HepG2 (cell line): ENCODE results near the gene PISD. TPM values are rescaled to one million over a fixed set of nuclear protein-coding genes. Genes with fewer than 3 reads are reported as not detected.

Source experiments
- AHR ChIP-seq: IDR thresholded peaks from 2 replicates; pipeline ENCODE4 v1.6.1; 2018; ENCODE audit warnings: missing genetic modification reagents, missing compliant biosample characterization
- BORCS8-MEF2B ChIP-seq: sonication (generic); formaldehyde crosslinking; IDR thresholded peaks from 2 replicates; pipeline ENCODE4 v1.8.0; 2022; ENCODE audit warnings: mild to moderate bottlenecking, missing genetic modification reagents
- CBX1 ChIP-seq: IDR thresholded peaks from one replicate; pipeline ENCODE4 v1.6.1; 2016; ENCODE audit warnings: antibody characterized with exemption, low read depth
- CC2D1A ChIP-seq: sonication (generic); formaldehyde crosslinking; IDR thresholded peaks from 2 replicates; pipeline ENCODE4 v1.8.1; 2023; ENCODE audit warnings: mild to moderate bottlenecking, missing genetic modification reagents
- DBP ChIP-seq: sonication (generic); formaldehyde crosslinking; IDR thresholded peaks from 2 replicates; pipeline ENCODE4 v1.4.0; 2020; ENCODE audit warnings: missing genetic modification reagents; ENCODE audit errors: not compliant biosample characterization
- ELK4 ChIP-seq: sonication (generic); formaldehyde crosslinking; IDR thresholded peaks from 2 replicates; pipeline ENCODE4 v1.9.0; 2021; ENCODE audit warnings: missing genetic modification reagents, borderline replicate concordance
- FOXA1 ChIP-seq, 2 experiments: fragments of 450-650 bp in 1 of 2; sonication (generic) in 1 of 2; formaldehyde crosslinking in 1 of 2; IDR thresholded peaks; 2 replicates each; pipeline versions ENCODE4 v1.4.0 to v1.6.1; 2016 to 2020; ENCODE audit warnings: missing genetic modification reagents in 1 of 2
- LBX2 ChIP-seq: sonication (generic); formaldehyde crosslinking; IDR thresholded peaks from 2 replicates; pipeline ENCODE4 v1.5.0; 2020; ENCODE audit warnings: missing genetic modification reagents, mild to moderate bottlenecking, borderline replicate concordance
- MLLT10 ChIP-seq: sonication (generic); formaldehyde crosslinking; IDR thresholded peaks from 2 replicates; pipeline ENCODE4 v1.4.0; 2020; ENCODE audit warnings: missing genetic modification reagents
- NRL ChIP-seq: sonication (generic); formaldehyde crosslinking; IDR thresholded peaks from 2 replicates; pipeline ENCODE4 v1.5.0; 2020; ENCODE audit warnings: missing genetic modification reagents, mild to moderate bottlenecking, moderate library complexity, borderline replicate concordance
- PAWR ChIP-seq: sonication (generic); formaldehyde crosslinking; IDR thresholded peaks from 2 replicates; pipeline ENCODE4 v1.4.0; 2020; ENCODE audit warnings: missing genetic modification reagents, mild to moderate bottlenecking, borderline replicate concordance
- PHF21A ChIP-seq: sonication (generic); formaldehyde crosslinking; IDR thresholded peaks from 2 replicates; pipeline ENCODE4 v1.5.0; 2020; ENCODE audit warnings: mild to moderate bottlenecking, missing genetic modification reagents
- PRDM15 ChIP-seq: sonication (generic); formaldehyde crosslinking; IDR thresholded peaks from 2 replicates; pipeline ENCODE4 v1.4.0; 2020; ENCODE audit warnings: missing genetic modification reagents
- SNAI1 ChIP-seq: sonication (generic); formaldehyde crosslinking; IDR thresholded peaks from 2 replicates; pipeline ENCODE4 v1.5.0; 2020; ENCODE audit warnings: mild to moderate bottlenecking, missing genetic modification reagents, borderline replicate concordance
- SNAPC5 ChIP-seq: sonication (generic); formaldehyde crosslinking; IDR thresholded peaks from 2 replicates; pipeline ENCODE4 v1.8.1; 2023; ENCODE audit warnings: mild to moderate bottlenecking, missing genetic modification reagents, borderline replicate concordance
- SNRNP70 ChIP-seq: fragments of 200-400 bp; formaldehyde crosslinking; IDR thresholded peaks from 2 replicates; pipeline ENCODE4 v1.6.1; 2017; ENCODE audit warnings: mild to moderate bottlenecking, low read depth, low read length, moderate library complexity
- SP2 ChIP-seq: sonication (generic); formaldehyde crosslinking; IDR thresholded peaks from 2 replicates; pipeline ENCODE4 v1.5.1; 2020; ENCODE audit warnings: mild to moderate bottlenecking, missing genetic modification reagents
- ZNF30 ChIP-seq: sonication (generic); formaldehyde crosslinking; IDR thresholded peaks from 2 replicates; pipeline ENCODE4 v1.5.0; 2020; ENCODE audit warnings: mild to moderate bottlenecking, missing genetic modification reagents
- ZNF335 ChIP-seq: sonication (generic); formaldehyde crosslinking; IDR thresholded peaks from 2 replicates; pipeline ENCODE4 v1.4.0; 2020; ENCODE audit warnings: missing genetic modification reagents
- ZNF382 ChIP-seq: sonication (generic); formaldehyde crosslinking; IDR thresholded peaks from 2 replicates; pipeline ENCODE4 v1.5.0; 2020; ENCODE audit warnings: missing genetic modification reagents, mild to moderate bottlenecking, borderline replicate concordance
- ZNF577 ChIP-seq: sonication (generic); formaldehyde crosslinking; IDR thresholded peaks from 2 replicates; pipeline ENCODE4 v1.4.0; 2020; ENCODE audit warnings: mild to moderate bottlenecking, low read depth, missing genetic modification reagents, borderline replicate concordance
- ZNF740 ChIP-seq: sonication (generic); formaldehyde crosslinking; IDR thresholded peaks from 2 replicates; pipeline ENCODE4 v1.4.0; 2020; ENCODE audit warnings: missing genetic modification reagents
- ZNF773 ChIP-seq: sonication (generic); formaldehyde crosslinking; IDR thresholded peaks from 2 replicates; pipeline ENCODE4 v1.4.0; 2020; ENCODE audit warnings: missing genetic modification reagents, borderline replicate concordance
- ZSCAN21 ChIP-seq: sonication (generic); formaldehyde crosslinking; IDR thresholded peaks from 2 replicates; pipeline ENCODE4 v1.8.0; 2022; ENCODE audit warnings: mild to moderate bottlenecking, missing genetic modification reagents, moderate library complexity, borderline replicate concordance
- polyA plus RNA-seq, 8 experiments: library from polyadenylated mRNA; depleted of rRNA in 3 of 8; stranded (reverse) in 7 of 8; unstranded in 1 of 8; fragments of >200 nt; fragmentation: Illumina TruSeq in 4 of 8; extraction: Trizol in 4 of 8; gene quantifications; 2 replicates each; pipeline versions ENCODE4 v1.2.1 to v1.2.3, GENCODE V29; 2011 to 2016; ENCODE audit warnings: low read depth in 4 of 8, missing spikeins in 1 of 8, mixed read lengths in 1 of 8; ENCODE audit not compliant: insufficient read depth in 1 of 8
- total RNA-seq, 5 experiments: library from RNA; depleted of rRNA; stranded (reverse); fragments of >200 nt; fragmentation: Illumina TruSeq; extraction: Trizol; gene quantifications; 2 replicates each; pipeline ENCODE4 v1.2.3, GENCODE V29; 2016; ENCODE audit warnings: low read depth in 1 of 5

Gene PISD
- total and polyA plus RNA-seq, 2 of the 13 experiments (the other 11 are each of a cell fraction or from before 2014, with no cell fraction given): 30.1 to 47.7 TPM

- TF ChIP-seq SNAPC5 (CRISPR knock-in tag) (no peak), ZSCAN21 (CRISPR knock-in tag) (no peak), PRDM15 (CRISPR knock-in tag) (no peak), PAWR (CRISPR knock-in tag) (no peak), ZNF382 (CRISPR knock-in tag) (no peak), SNRNP70 (no peak), MLLT10 (CRISPR knock-in tag) (no peak), CBX1 (no peak), BORCS8-MEF2B (no peak), ZNF577 (no peak), LBX2 (no peak), AHR (CRISPR knock-in tag) (no peak), SNAI1 (CRISPR knock-in tag) (no peak), ZNF740 (CRISPR knock-in tag) (no peak), NRL (CRISPR knock-in tag) (no peak; the same call in 1 of the 2 replicates), PHF21A (CRISPR knock-in tag) (peak; percentile 53; the same call in 1 of the 2 replicates), ELK4 (CRISPR knock-in tag) (no peak), DBP (CRISPR knock-in tag) (no peak), SP2 (no peak), ZNF30 (CRISPR knock-in tag) (no peak), ZNF773 (CRISPR knock-in tag) (no peak), FOXA1 (IDR thresholded peaks at IDR 0.05) (no peak), FOXA1 (CRISPR knock-in tag; IDR thresholded peaks at IDR 0.05) (no peak; the same call in 1 of the 2 replicates), CC2D1A (CRISPR knock-in tag) (no peak), ZNF335 (CRISPR knock-in tag) (no peak)
Measured at GRCh38 chr22:31616315-31616980, 45.6 kb downstream of the PISD start (continued).
